ENCODE results near the gene LSAMP. TPM values are rescaled to one million over a fixed set of nuclear protein-coding genes. Genes with fewer than 3 reads are reported as not detected.

LSAMP gene
- total RNA-seq, 4 donors from 2014 or later: 1.1 to 3.5 (median 2.0) TPM

GRCh38 chr3:116350119-116350733 lies 95.1 kb downstream of the LSAMP start:
- no peak for DNase-seq (ENCODE audit: low spot score in 2 of 2)
- WGBS, 2 donors: 49 to 52% methylated on average over 4 of the region's 4 CpGs
- intact Hi-C loops (cut with DNase I; ENCODE audit: low total_unique reads): no loop called here
- no peak overlapping the region for H3K4me3 ChIP-seq (ENCODE audit: low read depth, poor library complexity, severe bottlenecking)
- TF ChIP-seq CTCF (IDR thresholded peaks at IDR 0.05) (no peak), POLR2A (IDR thresholded peaks at IDR 0.05) (no peak)

GRCh38 chr3:116348216-116348615 lies 97.1 kb downstream of the LSAMP start:
- TF ChIP-seq POLR2A (IDR thresholded peaks at IDR 0.05) (no peak), CTCF (IDR thresholded peaks at IDR 0.05) (no peak)
- intact Hi-C loops (cut with DNase I; ENCODE audit: low total_unique reads): no loop called here
- DNase-seq (ENCODE audit: low spot score in 2 of 2): no peak
- 90 to 96% methylated on average over 3 of the region's 3 CpGs for WGBS, 2 donors
- no peak overlapping the region for H3K4me3 ChIP-seq (ENCODE audit: low read depth, poor library complexity, severe bottlenecking)

- no peak for TF ChIP-seq CTCF (IDR thresholded peaks at IDR 0.05)
- TF ChIP-seq POLR2A (IDR thresholded peaks at IDR 0.05): no peak
- intact Hi-C loops (cut with DNase I; ENCODE audit: low total_unique reads): no loop called here
- no peak for DNase-seq (ENCODE audit: low spot score in 2 of 2)
- H3K4me3 ChIP-seq (ENCODE audit: low read depth, poor library complexity, severe bottlenecking): no peak overlapping the region
- WGBS, 2 donors: 55 to 68% methylated on average over 2 of the region's 2 CpGs
Measured at GRCh38 chr3:116342499-116342898, 102.8 kb downstream of the LSAMP start.

GRCh38 chr3:116341899-116342298 lies 103.4 kb downstream of the LSAMP start:
- no peak for TF ChIP-seq CTCF (IDR thresholded peaks at IDR 0.05)
- DNase-seq (ENCODE audit: low spot score in 2 of 2): no peak
- H3K4me3 ChIP-seq (ENCODE audit: low read depth, poor library complexity, severe bottlenecking): no peak overlapping the region
- intact Hi-C loops (cut with DNase I; ENCODE audit: low total_unique reads): no loop called here

GRCh38 chr3:116341381-116341780 lies 103.9 kb downstream of the LSAMP start:
- intact Hi-C loops (cut with DNase I; ENCODE audit: low total_unique reads): no loop called here
- no peak overlapping the region for H3K4me3 ChIP-seq (ENCODE audit: low read depth, poor library complexity, severe bottlenecking)
- TF ChIP-seq CTCF (IDR thresholded peaks at IDR 0.05) (no peak), POLR2A (IDR thresholded peaks at IDR 0.05) (no peak)
- WGBS, 2 donors: 77 to 82% methylated on average over 2 of the region's 2 CpGs
- DNase-seq (ENCODE audit: low spot score in 2 of 2): no peak

GRCh38 chr3:116340680-116341216 lies 104.5 kb downstream of the LSAMP start:
- DNase-seq (ENCODE audit: low spot score in 2 of 2): no peak
- WGBS, 2 donors: 62 to 71% methylated on average over 1 of the region's 1 CpG
- H3K4me3 ChIP-seq (ENCODE audit: low read depth, poor library complexity, severe bottlenecking): no peak overlapping the region
- no peak for TF ChIP-seq CTCF (IDR thresholded peaks at IDR 0.05)
- TF ChIP-seq POLR2A (IDR thresholded peaks at IDR 0.05): no peak
- intact Hi-C loops (cut with DNase I; ENCODE audit: low total_unique reads): no loop called here

Data from lower leg skin (tissue), 4 donors.